ENCODE measurements around the gene PAN3.

The PAN3 gene

GRCh38 chr13:28324181-28324789 is 185.9 kb downstream of the PAN3 start:
- TF ChIP-seq CTCF (conservative IDR thresholded peaks at IDR 0.05; ENCODE audit: low read length), result peak; percentile 97
- H3K4me3 ChIP-seq (ENCODE audit: low read length), result no peak overlapping the region
- DNase-seq (ENCODE audit: low read depth), result peak; percentile 68

DNA sequence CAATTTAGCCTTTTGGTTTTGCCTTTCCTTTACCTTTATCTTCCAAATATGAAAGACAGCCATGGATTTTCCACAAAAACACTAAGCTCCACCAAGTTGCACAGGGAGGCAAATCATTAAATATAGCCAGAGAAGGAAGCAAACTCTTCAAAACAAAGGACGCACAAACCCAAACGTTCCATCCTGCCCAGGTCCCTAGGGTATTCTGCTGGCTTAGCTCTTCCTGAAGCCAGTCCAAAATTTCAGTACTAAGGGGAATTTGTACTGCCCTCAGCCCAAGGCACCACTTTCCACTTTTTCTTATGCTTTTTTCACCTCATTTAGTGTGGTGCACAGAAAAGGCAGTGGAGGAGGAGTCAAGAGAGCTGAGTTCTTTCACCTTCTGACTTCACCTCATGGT is 186.7 kb downstream of the PAN3 start:
- H3K4me3 ChIP-seq (ENCODE audit: low read length), result no peak overlapping the region
- peak; percentile 46 for DNase-seq (ENCODE audit: low read depth)
- TF ChIP-seq CTCF (conservative IDR thresholded peaks at IDR 0.05; ENCODE audit: low read length), result no peak

- H3K4me3 ChIP-seq (ENCODE audit: low read length), result no peak overlapping the region
- peak; percentile 67 for DNase-seq (ENCODE audit: low read depth)
- no peak for TF ChIP-seq CTCF (conservative IDR thresholded peaks at IDR 0.05; ENCODE audit: low read length)
Measured at GRCh38 chr13:28326056-28326455, 187.7 kb downstream of the PAN3 start.

DNA sequence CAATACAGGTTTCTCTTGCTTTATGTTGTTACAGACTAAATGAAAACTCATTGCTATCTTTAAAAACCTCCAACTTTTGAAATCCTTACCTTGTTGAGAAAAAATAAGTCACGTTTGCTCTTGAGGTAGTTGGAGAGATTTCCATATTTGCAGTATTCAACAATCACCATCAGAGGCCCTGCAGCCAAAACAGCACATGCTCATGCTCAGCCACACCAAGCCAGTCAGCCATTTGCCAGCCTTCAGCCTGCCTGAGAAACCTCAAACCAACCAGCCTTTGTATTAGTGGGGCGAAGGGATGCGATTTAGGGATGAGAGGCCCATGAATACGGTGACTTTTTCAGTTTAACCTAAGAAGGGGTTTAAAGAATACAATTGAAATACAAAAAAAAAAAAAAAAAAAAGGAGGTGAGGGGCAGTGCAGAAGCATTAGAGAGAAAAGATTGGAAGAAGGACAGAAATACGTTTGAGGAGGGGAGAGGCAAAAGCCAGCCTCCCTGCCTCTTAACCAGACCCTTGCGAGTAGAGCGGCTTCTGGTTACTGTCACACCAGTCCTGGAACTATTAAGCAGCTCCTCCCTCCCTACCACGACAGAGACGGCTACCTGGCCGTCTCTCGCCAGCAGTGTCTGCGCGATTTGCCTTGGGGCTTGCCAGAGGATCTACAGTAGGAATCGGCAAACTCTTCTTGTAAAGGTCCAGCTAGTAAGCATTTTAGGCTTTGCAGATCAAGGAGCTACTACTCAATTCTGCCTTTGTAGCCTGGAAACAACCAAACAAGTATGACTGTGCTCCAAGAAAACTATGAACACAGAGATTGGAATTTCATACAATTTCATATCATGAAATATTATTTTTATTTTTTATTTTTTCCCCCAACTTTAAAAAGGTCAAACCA is 189.3 kb downstream of the PAN3 start:
- DNase-seq (ENCODE audit: low read depth), result no peak
- TF ChIP-seq CTCF (conservative IDR thresholded peaks at IDR 0.05; ENCODE audit: low read length), result no peak
- H3K4me3 ChIP-seq (ENCODE audit: low read length), result no peak overlapping the region

DNA sequence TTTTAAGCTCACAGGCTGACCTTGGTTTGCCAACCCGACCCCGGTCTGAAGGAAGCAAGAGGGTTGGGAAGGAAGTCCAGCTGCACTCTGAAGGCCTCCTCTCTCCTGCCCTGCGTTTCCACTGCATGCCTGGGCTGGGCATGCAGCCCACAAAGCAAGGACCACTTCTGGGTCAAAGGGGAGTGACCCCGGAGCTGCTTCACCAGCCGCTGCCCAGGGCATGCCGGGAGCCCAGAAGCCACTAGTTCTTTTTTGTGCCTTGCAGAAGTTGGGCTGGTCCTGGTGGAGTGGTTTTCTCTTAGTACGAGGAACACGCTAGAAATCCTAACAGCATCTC is 189.9 kb downstream of the PAN3 start:
- H3K4me3 ChIP-seq (ENCODE audit: low read length), result no peak overlapping the region
- TF ChIP-seq CTCF (conservative IDR thresholded peaks at IDR 0.05; ENCODE audit: low read length), result no peak

DNA sequence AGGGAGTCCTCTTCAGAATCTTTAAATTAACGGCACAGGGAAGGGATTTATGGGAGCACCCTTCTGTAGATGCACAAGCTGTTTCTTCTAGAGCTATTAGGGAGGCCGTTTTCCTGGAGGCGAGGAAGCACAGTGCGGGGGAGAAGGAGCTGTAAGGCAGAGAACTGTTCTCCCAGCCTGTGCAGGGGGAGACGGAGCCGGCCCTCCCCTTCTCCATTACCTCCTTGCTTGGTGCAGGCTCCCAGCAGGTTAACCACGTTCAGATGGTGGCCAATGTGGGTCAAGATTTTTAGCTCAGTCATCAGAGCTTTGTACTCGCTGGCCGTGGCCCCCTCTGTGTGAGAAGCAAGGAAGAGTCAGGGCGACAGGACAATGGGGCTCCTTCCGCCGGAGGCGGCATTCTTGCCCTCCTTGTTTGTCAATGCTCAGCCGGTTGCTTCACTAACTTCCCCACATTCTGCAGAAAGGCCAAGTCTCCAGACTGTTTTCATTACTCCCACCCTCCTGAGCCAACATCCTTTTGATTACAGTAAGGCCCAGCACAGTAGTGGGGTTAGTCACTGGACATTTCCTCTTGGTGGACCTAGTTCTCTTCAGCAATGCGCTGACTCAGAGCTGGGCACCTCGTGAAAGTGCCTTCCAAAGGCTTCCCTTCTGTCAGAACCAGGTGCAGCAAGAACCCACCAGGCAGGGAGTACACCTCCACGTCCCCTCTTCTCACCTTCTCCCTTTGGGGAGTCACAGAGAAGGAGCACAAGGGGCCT is 191.2 kb downstream of the PAN3 start:
- H3K4me3 ChIP-seq (ENCODE audit: low read length), result no peak overlapping the region
- peak; percentile 97 for DNase-seq (ENCODE audit: low read depth)
- TF ChIP-seq CTCF (conservative IDR thresholded peaks at IDR 0.05; ENCODE audit: low read length), result no peak; the same call in 1 of the 2 replicates

More for the DNA sequence above, 189.9 kb downstream of the PAN3 start:
- no peak for DNase-seq (ENCODE audit: low read depth)
